ENCODE measurements around the gene UPK2.

Gene UPK2

DNA sequence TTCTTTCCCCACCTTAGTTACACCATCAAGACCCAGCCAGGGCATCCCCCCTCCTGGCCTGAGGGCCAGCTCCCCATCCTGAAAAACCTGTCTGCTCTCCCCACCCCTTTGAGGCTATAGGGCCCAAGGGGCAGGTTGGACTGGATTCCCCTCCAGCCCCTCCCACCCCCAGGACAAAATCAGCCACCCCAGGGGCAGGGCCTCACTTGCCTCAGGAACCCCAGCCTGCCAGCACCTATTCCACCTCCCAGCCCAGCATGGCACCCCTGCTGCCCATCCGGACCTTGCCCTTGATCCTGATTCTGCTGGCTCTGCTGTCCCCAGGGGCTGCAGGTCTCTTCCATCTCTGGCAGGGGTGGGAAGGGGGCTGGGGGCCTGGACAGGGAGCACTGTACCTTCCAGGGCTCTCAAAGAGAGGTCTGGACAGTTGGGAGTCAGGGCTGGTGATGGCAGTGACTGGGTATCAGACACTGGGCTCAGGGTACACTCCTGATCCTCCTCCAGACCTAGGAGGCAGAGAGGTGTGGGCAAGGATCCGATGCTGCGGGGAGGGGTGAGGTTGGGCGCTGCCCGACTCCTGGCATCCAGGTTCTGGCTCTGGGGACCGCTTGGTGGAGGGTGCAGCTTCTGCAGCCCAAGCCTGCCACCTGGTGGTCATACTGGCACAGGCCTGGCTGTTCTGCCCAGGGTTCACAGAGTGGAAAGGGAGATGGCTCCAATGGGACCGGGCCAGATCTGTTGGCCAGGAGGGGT, at the start of gene UPK2:
Gene UPK2 (plus strand): TSS at position 205 of the 753 bp plus-strand sequence. CDS start 53 bp downstream, at position 258.
- peak; percentile 97 for DNase-seq (ENCODE audit: low spot score)

DNA sequence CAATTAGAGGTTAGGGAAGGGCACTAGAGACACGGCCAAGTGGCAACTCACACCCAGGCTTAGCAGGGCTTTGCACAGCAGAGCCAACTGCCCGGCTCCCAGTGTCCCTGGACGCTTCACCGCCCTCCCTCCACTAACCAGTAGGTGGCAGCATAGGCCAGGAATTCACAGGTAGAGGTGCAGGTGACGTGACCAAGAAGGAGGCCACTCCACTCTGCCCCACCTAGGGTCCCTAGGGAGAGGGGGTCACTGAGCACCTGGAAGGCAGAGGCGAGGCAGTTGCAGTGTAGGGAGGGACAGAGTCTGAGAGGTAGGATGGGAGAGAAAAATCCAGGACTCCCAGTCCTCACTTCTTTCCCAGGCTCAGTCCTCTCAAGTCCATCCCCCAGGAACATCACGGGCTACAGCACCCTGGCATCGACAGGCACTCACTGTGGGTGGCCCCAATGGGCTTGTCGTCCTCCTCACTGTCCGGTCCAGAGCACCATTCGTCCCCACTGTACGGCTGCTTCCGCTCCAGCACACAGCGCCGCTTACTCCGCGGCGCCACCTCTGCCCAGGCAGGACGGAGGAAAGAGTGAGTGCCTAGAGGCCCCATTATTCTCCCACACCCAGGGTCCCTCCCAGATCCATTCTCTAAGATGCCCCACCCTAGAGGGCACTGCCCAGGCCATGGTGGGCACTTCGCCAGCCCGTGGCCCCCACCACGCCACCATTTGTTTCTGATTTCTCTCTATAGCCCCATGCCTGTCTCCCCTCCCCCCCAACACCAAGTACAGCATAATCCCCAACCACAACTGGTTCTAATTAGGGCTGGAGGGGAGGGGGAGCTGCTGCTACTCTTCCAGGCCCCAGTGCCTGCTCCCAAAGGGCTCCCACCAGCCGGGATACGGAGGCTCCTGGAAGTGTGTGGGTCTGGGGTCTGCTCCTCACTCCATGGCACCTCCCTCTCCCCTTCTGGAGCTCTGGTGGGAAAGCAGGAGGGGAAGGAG, 48.8 kb upstream of the UPK2 start:
- peak; percentile 84 for DNase-seq (ENCODE audit: low spot score)

DNA sequence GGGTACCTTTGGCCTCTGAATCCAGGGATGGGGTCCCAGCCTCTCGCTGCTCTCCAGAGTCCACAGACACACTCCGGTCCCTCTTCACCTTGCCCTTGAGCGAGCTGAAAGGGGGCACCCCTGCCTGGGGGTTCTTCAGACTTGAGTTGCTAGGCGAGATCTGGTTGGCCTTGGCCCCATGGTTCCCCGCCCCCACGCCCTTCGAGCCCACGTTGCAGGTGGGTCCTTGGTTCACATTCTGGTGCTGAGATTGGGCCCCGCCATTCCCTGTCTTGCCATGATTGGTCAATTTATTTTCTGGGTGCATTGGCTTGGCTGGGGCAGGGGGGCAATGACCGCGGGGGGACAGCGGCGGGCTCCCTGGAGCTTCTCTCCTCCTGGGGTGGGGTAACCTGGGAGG, 47.8 kb upstream of the UPK2 start:
- DNase-seq (ENCODE audit: low spot score), result no peak

- DNase-seq (ENCODE audit: low spot score), result peak; percentile 64
Measured at GRCh38 chr11:118908901-118909618, 47.0 kb upstream of the UPK2 start.

- no peak for DNase-seq (ENCODE audit: low spot score)
Measured at GRCh38 chr11:118909619-118910308, 46.3 kb upstream of the UPK2 start.

GRCh38 chr11:118910309-118911112, 45.6 kb upstream of the UPK2 start:
- peak; percentile 75 for DNase-seq (ENCODE audit: low spot score)

- DNase-seq (ENCODE audit: low spot score), result no peak
Measured at GRCh38 chr11:118911113-118911879, 44.8 kb upstream of the UPK2 start.

DNA sequence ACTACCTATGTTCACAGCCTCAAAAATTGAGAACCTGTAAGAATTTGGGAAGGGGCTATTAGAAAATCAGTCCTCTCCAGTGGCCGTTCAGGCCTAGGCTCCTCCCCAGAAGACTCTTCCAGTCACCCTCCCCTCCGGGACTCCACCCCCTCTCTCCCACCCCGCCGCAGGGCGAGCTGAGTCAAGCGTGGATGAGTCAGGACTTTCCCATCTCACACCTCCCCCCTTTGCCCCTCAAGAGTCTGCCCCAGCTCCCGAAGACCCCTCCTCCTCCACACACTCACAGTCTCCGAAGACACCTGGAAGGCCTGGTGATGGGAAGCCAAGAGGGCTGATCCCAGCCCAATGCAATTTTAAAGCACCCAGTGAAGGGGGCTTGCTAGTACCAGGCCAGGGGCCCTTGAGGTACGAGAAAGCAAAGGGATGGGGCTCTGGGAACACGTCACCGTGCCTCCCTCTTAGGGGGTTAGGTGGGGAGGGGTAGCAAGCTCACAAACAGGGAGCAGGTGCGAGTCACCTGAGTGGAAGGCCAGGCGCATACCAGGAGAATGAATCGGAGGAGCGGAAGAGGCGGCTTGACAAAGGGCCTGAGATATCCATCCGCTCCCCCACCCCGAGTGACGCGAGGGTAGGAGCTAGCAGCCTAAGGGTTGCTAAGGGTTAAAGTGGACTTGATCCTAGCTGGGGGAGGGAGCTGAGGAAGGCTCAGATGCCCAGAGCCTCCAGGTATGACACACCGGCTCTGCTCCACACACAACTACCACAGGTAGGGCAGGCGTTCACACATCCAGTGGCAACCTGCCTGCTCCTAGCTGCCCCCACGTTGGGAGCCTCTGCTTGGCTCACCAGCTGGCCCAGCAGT, 44.0 kb upstream of the UPK2 start:
- DNase-seq (ENCODE audit: low spot score), result peak; percentile 47

DNA sequence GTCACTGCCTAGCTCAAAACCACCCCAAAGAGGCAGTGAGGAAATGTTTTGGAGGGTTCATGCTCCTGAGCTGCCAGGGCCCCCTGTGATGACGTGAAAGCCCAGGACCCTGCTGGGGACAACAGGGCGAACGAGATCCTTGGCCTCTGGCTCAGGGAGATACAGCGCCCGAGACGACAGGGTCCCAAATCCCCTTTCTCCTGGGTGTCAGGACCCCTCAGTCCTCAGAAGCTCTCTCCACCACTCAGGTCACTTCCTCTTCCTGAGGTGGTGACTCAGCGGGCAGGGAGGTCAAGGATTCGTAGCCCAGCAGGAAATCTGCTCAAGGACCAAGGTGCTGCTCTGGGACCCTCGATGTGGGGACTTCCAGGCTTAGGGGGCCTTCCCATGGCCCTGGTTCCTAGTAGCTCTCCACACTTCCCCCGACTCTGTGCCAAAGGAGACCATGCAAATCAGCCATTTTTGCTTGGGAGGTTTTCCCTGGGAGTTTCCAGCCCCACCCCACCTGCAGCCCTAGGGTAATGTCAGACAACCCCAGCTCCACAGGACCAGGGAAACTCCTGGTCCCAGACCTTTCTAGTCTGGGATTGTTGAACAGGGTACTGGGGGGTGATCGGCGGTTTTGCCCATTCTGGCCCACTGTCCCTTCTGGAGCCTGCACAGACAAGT, 43.2 kb upstream of the UPK2 start:
- no peak for DNase-seq (ENCODE audit: low spot score)

DNA sequence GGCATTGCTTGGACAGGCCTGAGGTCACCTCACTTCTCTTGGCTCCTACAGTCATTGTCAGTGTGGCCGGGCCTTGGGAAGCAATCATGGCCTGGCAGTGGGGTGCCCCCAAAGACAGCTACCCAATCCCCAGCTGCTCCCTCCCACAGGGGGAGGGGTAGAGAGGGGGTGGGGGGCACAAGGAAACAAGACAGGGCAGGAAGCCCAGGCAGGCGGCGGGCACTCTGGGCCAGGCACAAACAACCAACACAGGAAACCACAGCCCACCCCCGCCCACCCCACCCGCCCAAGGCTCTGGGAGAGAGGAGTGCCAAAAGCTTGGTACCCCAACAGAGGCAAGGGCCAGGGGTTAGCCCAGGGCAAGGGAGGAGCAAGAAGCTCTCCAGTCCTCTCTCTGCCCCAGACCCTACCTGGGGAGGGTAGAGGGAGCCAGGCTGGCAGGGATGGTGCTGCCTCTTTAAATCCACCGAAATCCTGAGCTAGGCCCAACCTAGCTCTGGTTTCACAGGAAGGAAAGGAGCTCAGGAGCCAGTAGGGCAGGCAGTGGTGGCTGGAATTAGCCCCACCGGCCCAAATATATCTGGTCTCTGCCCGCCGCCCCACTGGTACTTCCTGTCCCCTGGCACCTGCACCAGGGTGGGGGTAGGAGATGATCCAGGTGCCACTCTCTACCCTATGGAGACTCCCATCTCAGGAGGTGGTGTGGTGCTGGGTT, 42.5 kb upstream of the UPK2 start:
- no peak for DNase-seq (ENCODE audit: low spot score)

DNA sequence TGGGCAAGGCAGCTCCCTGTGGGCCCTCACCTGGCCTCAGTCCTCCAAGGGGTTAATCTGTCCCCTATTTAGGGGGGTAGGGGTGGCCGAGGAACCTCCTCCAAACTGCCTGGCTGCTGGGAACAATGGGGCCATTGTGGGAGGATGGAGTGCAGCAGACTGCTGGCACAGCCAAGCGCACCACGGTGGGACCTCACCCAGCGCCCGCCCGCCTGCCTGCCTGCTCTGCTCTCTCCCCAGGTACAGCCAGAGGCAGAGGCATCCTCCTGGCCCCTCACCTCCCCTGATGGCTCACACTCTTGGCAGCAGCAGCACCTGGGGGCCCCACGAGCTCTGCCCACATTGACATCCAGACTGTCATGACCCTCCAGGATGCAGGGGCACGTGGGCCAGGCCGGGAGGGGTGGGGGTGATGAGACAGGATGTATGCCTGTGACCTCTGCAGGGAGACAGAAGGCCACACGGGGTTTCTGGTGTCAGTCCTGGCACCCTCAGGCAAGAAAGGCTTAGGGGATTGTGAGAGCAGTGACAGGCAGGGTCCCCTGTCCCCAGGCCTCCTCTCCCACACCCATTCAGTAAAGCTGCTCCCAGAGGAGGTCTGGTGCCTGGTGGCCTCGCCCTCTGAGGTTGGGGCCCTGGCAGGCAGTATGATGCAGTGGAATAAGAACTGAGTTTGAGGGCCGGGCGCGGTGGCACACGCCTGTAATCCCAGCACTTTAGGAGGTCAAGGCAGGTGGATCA, 41.8 kb upstream of the UPK2 start:
- no peak for DNase-seq (ENCODE audit: low spot score)

DNA sequence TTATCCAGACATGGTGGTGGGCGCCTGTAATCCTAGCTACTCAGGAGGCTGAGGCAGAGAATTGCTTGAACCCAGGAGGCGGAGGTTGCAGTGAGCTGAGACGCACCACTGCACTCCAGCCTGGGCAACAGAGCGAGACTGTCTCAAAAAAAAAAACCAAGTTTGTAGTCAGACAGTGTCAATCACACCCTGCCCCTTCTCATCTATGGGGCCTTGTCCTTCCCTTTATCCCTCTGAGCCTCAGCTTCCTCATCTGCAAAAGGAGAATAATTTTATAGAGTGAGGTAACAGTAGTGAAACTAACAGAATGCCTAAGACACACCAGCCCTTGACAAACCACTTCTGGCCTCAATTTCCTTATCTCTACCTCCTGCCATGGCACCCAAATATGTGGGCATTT, 41.1 kb upstream of the UPK2 start:
- no peak for DNase-seq (ENCODE audit: low spot score)

- DNase-seq (ENCODE audit: low spot score), result no peak
Measured at GRCh38 chr11:118915396-118915795, 40.7 kb upstream of the UPK2 start.

- no peak for DNase-seq (ENCODE audit: low spot score)
Measured at GRCh38 chr11:118915941-118916841, 39.9 kb upstream of the UPK2 start.

- no peak for DNase-seq (ENCODE audit: low spot score)
Measured at GRCh38 chr11:118916842-118917388, 39.2 kb upstream of the UPK2 start.

Measured in iPS-NIHi11 (cell line).